ENCODE data around the gene RUVBL2.
A peak's percentile ranks its signal among the peaks of the same experiment; 100 is the strongest.

The RUVBL2 gene

GRCh38 chr19:48959341-48960239 lies 34.1 kb upstream of the RUVBL2 start:
- no peaks in the 10 kb centered on the region for H3K9me3 Mint-ChIP-seq
- peaks cover 10% of the 10 kb centered on the region for H3K36me3 Mint-ChIP-seq
- no peak overlapping the region for H3K27ac Mint-ChIP-seq
- no peaks in the 10 kb centered on the region for H3K27me3 Mint-ChIP-seq
- peaks cover 45% of the 10 kb centered on the region for H3K4me1 Mint-ChIP-seq
- ATAC-seq (ENCODE audit: low read depth) (no peak), DNase-seq (ENCODE audit: low spot score in 2 of 2) (no peak)
- H3K4me3 Mint-ChIP-seq: no peak overlapping the region

- no peaks in the 10 kb centered on the region for H3K9me3 Mint-ChIP-seq
- H3K36me3 Mint-ChIP-seq: peaks cover 13% of the 10 kb centered on the region
- H3K27ac Mint-ChIP-seq: peak overlapping the region; percentile 59
- no peaks in the 10 kb centered on the region for H3K27me3 Mint-ChIP-seq
- DNase-seq (ENCODE audit: low spot score in 2 of 2): no peak
- no peak overlapping the region for H3K4me3 Mint-ChIP-seq
- peaks cover 41% of the 10 kb centered on the region for H3K4me1 Mint-ChIP-seq
- ATAC-seq (ENCODE audit: low read depth): no peak
Measured at GRCh38 chr19:48961051-48961649, 32.5 kb upstream of the RUVBL2 start.

GRCh38 chr19:48961673-48962028 lies 32.0 kb upstream of the RUVBL2 start:
- no peak for ATAC-seq (ENCODE audit: low read depth)
- H3K27me3 Mint-ChIP-seq: no peaks in the 10 kb centered on the region
- no peak for DNase-seq (ENCODE audit: low spot score in 2 of 2)
- peaks cover 42% of the 10 kb centered on the region for H3K4me1 Mint-ChIP-seq
- no peaks in the 10 kb centered on the region for H3K9me3 Mint-ChIP-seq
- H3K4me3 Mint-ChIP-seq: peak overlapping the region; percentile 71
- peak overlapping the region; percentile 97 for H3K27ac Mint-ChIP-seq
- H3K36me3 Mint-ChIP-seq: peaks cover 15% of the 10 kb centered on the region

GRCh38 chr19:48962029-48962848 lies 31.4 kb upstream of the RUVBL2 start:
- H3K27me3 Mint-ChIP-seq: no peaks in the 10 kb centered on the region
- no peaks in the 10 kb centered on the region for H3K9me3 Mint-ChIP-seq
- peaks cover 13% of the 10 kb centered on the region for H3K36me3 Mint-ChIP-seq
- H3K4me3 Mint-ChIP-seq: peak overlapping the region; percentile 71
- H3K27ac Mint-ChIP-seq: peak overlapping the region; percentile 97
- peaks cover 39% of the 10 kb centered on the region for H3K4me1 Mint-ChIP-seq
- ATAC-seq (ENCODE audit: low read depth): peak; percentile 34
- peak; percentile 41 to 56 for DNase-seq (ENCODE audit: low spot score in 2 of 2)

- H3K36me3 Mint-ChIP-seq: peaks cover 14% of the 10 kb centered on the region
- H3K27ac Mint-ChIP-seq: peak overlapping the region; percentile 97
- ATAC-seq (ENCODE audit: low read depth): no peak
- DNase-seq (ENCODE audit: low spot score in 2 of 2): no peak
- H3K4me1 Mint-ChIP-seq: peaks cover 43% of the 10 kb centered on the region
- H3K4me3 Mint-ChIP-seq: peak overlapping the region; percentile 71
- no peaks in the 10 kb centered on the region for H3K9me3 Mint-ChIP-seq
- no peaks in the 10 kb centered on the region for H3K27me3 Mint-ChIP-seq
Measured at GRCh38 chr19:48962849-48963165, 30.9 kb upstream of the RUVBL2 start.

GRCh38 chr19:48963371-48964204 lies 30.1 kb upstream of the RUVBL2 start:
- Mint-ChIP-seq H3K4me3 (peak overlapping the region; percentile 98), H3K36me3 (peaks cover 14% of the 10 kb centered on the region), H3K27me3 (no peaks in the 10 kb centered on the region), H3K4me1 (peaks cover 47% of the 10 kb centered on the region), H3K27ac (peak overlapping the region; percentile 97), H3K9me3 (no peaks in the 10 kb centered on the region)
- no peak for ATAC-seq (ENCODE audit: low read depth)
- peak in 1 of 2 donors; percentile 37 for DNase-seq (ENCODE audit: low spot score in 2 of 2)

- H3K27me3 Mint-ChIP-seq: no peaks in the 10 kb centered on the region
- H3K4me1 Mint-ChIP-seq: peaks cover 44% of the 10 kb centered on the region
- peak overlapping the region; percentile 98 for H3K4me3 Mint-ChIP-seq
- H3K9me3 Mint-ChIP-seq: no peaks in the 10 kb centered on the region
- no peak for ATAC-seq (ENCODE audit: low read depth)
- DNase-seq (ENCODE audit: low spot score in 2 of 2): no peak
- H3K36me3 Mint-ChIP-seq: peaks cover 13% of the 10 kb centered on the region
- H3K27ac Mint-ChIP-seq: peak overlapping the region; percentile 97
Measured at GRCh38 chr19:48964205-48965039, 29.3 kb upstream of the RUVBL2 start.

GRCh38 chr19:48965040-48965805 lies 28.5 kb upstream of the RUVBL2 start, which contains the start of gene FTL:
Gene FTL (plus strand): TSS chr19:48965309. CDS start chr19:48965508, 199 bp downstream.
- ATAC-seq (ENCODE audit: low read depth): peak; percentile 81
- H3K36me3 Mint-ChIP-seq: peaks cover 13% of the 10 kb centered on the region
- no peaks in the 10 kb centered on the region for H3K27me3 Mint-ChIP-seq
- H3K4me3 Mint-ChIP-seq: peak within 1 kb of the TSS; percentile 98
- peaks cover 46% of the 10 kb centered on the region for H3K4me1 Mint-ChIP-seq
- peak; percentile 87 to 89 for DNase-seq (ENCODE audit: low spot score in 2 of 2)
- peak within 1 kb of the TSS; percentile 97 for H3K27ac Mint-ChIP-seq
- H3K9me3 Mint-ChIP-seq: no peaks in the 10 kb centered on the region

- no peaks in the 10 kb centered on the region for H3K9me3 Mint-ChIP-seq
Measured at GRCh38 chr19:48965806-48966540, 27.7 kb upstream of the RUVBL2 start.

GRCh38 chr19:48966541-48967345 lies 26.9 kb upstream of the RUVBL2 start:
- DNase-seq (ENCODE audit: low spot score in 2 of 2) (no peak), ATAC-seq (ENCODE audit: low read depth) (no peak)
- H3K4me3 Mint-ChIP-seq: peak overlapping the region; percentile 98
- no peaks in the 10 kb centered on the region for H3K27me3 Mint-ChIP-seq
- H3K9me3 Mint-ChIP-seq: no peaks in the 10 kb centered on the region
- H3K27ac Mint-ChIP-seq: peak overlapping the region; percentile 97
- peaks cover 48% of the 10 kb centered on the region for H3K4me1 Mint-ChIP-seq
- H3K36me3 Mint-ChIP-seq: peaks cover 13% of the 10 kb centered on the region

More at GRCh38 chr19:48965806-48966540, 27.7 kb upstream of the RUVBL2 start:
- peak overlapping the region; percentile 98 for H3K4me3 Mint-ChIP-seq
- no peaks in the 10 kb centered on the region for H3K27me3 Mint-ChIP-seq
- H3K27ac Mint-ChIP-seq: peak overlapping the region; percentile 97
- peaks cover 13% of the 10 kb centered on the region for H3K36me3 Mint-ChIP-seq
- peak; percentile 63 for ATAC-seq (ENCODE audit: low read depth)
- peaks cover 48% of the 10 kb centered on the region for H3K4me1 Mint-ChIP-seq
- DNase-seq (ENCODE audit: low spot score in 2 of 2): peak; percentile 83 to 88
